CD4-positive, alpha-beta T cell (primary cell): Measurements from ENCODE around the gene C11orf21. TPM values are rescaled to one million over a fixed set of nuclear protein-coding genes. Genes with fewer than 3 reads are reported as not detected.
"Not testable (repeated sequence)": the region's sequence is repeated elsewhere in the genome, so short reads cannot be mapped to it uniquely, and the experiment has no call there.

Experiments
- ATAC-seq: fragments of 200-7000 bp; cut with Tn5 transposase; one replicate; pipeline ENCODE4 v1.10.0; 2022; ENCODE audit warnings: mild to moderate bottlenecking; ENCODE audit not compliant: poor library complexity
- CTCF ChIA-PET: fragments of 350-600 bp; sonication (Branson Sonifier 250); formaldehyde crosslinking; loops from one replicate; lab custom pipeline; 2021; ENCODE audit warnings: antibody characterized with exemption, inconsistent platforms; lab: Charles Lee
- POLR2A ChIA-PET: fragments of 350-600 bp; sonication (Branson Sonifier 250); formaldehyde crosslinking; loops from one replicate; lab custom pipeline; 2021; ENCODE audit warnings: antibody characterized with exemption, inconsistent platforms; lab: Charles Lee
- DNase-seq, 14 experiments: peaks; one replicate each; pipeline ENCODE4 v3.0.0-alpha.2; 2013 to 2020; ENCODE audit warnings: mixed read lengths in 2 of 14
- H3K27ac ChIP-seq, 2 donors: one replicate each; pipeline versions ENCODE4 v1.5.1 to v1.7.0; 2013; ENCODE audit warnings: low read length in 2 of 2, low read depth in 1 of 2, mild to moderate bottlenecking in 1 of 2
- H3K27me3 ChIP-seq, 2 experiments: 1 replicate in 1 of 2; 2 replicates in 1 of 2; pipeline versions ENCODE4 v1.6.1 to v1.7.0; 2013; ENCODE audit warnings: low read length in 2 of 2, control low read depth in 1 of 2, mild to moderate bottlenecking in 1 of 2, moderate library complexity in 1 of 2; ENCODE audit not compliant: insufficient read depth in 2 of 2, control insufficient read depth in 1 of 2
- H3K36me3 ChIP-seq: one replicate; pipeline ENCODE4 v1.6.1; 2013; ENCODE audit warnings: low read length, control low read depth; ENCODE audit not compliant: insufficient read depth
- H3K4me1 ChIP-seq: one replicate; pipeline ENCODE4 v1.6.1; 2013; ENCODE audit warnings: low read length, control low read depth; ENCODE audit not compliant: insufficient read depth
- H3K4me3 ChIP-seq: one replicate; pipeline ENCODE4 v1.5.1; 2013; ENCODE audit warnings: mild to moderate bottlenecking, low read length, moderate library complexity
- H3K9me3 ChIP-seq, 2 experiments: 1 replicate in 1 of 2; 2 replicates in 1 of 2; pipeline versions ENCODE4 v1.6.1 to v1.7.0; 2013; ENCODE audit warnings: low read length in 2 of 2, mild to moderate bottlenecking in 2 of 2, control low read depth in 1 of 2, moderate library complexity in 1 of 2; ENCODE audit not compliant: control insufficient read depth in 1 of 2, insufficient read depth in 1 of 2
- H3K27ac Mint-ChIP-seq: one replicate; pipeline ENCODE4 v1.8.0; 2020; ENCODE audit warnings: mixed read lengths
- H3K27me3 Mint-ChIP-seq: one replicate; pipeline ENCODE4 v1.8.0; 2021; ENCODE audit warnings: mixed read lengths
- H3K36me3 Mint-ChIP-seq: one replicate; pipeline ENCODE4 v1.8.0; 2021; ENCODE audit warnings: low read depth, mixed read lengths
- H3K4me1 Mint-ChIP-seq: one replicate; pipeline ENCODE4 v1.8.0; 2021; ENCODE audit warnings: low read depth, mixed read lengths
- H3K4me3 Mint-ChIP-seq: one replicate; pipeline ENCODE4 v1.8.0; 2020; ENCODE audit warnings: mild to moderate bottlenecking, mixed read lengths
- H3K9me3 Mint-ChIP-seq: one replicate; pipeline ENCODE4 v1.8.0; 2020; ENCODE audit warnings: mixed read lengths
- CTCF ChIP-seq: fragments of 200-600 bp; IDR thresholded peaks from one replicate; pipeline ENCODE4 v1.8.0; 2022; ENCODE audit warnings: antibody characterized with exemption, mild to moderate bottlenecking
- intact Hi-C, 2 experiments: fragments of 100-400 bp; cut with DNase I in 1 of 2; cut with micrococcal nuclease in 1 of 2; formaldehyde crosslinking; loops; one replicate each; pipeline versions ENCODE4 v1.15.1 to v1.9.0; 2023 to 2025; cut with DNase I, micrococcal nuclease
- total RNA-seq, 174 experiments: library from RNA in 2 of 174; stranded (reverse) in 2 of 174; gene quantifications; one replicate each; pipeline ENCODE4 v1.2.3 and lab custom pipeline; 2021 to 2026

C11orf21 gene
- total RNA-seq, 2 experiments from 2014 or later = 71.2 to 71.7 TPM

GRCh38 chr11:2343502-2343901 lies 41.8 kb upstream of the C11orf21 start:
- H3K27ac Mint-ChIP-seq = no peak overlapping the region
- DNase-seq (no peak), ATAC-seq (no peak)
- no peak for TF ChIP-seq CTCF
- no peaks in the 10 kb centered on the region for H3K4me1 Mint-ChIP-seq
- no peaks in the 10 kb centered on the region for H3K36me3 Mint-ChIP-seq
- ChIA-PET CTCF (no interaction called here), POLR2A (no interaction called here)
- H3K4me1 ChIP-seq = no peaks in the 10 kb centered on the region
- intact Hi-C loops = no loop called here
- H3K27me3 ChIP-seq = no peaks in the 10 kb centered on the region
- H3K36me3 ChIP-seq = no peaks in the 10 kb centered on the region
- H3K4me3 ChIP-seq = no peak overlapping the region
- no peaks in the 10 kb centered on the region for H3K9me3 Mint-ChIP-seq
- peaks cover 0 to 8% of the 10 kb centered on the region in 2 experiments for H3K9me3 ChIP-seq
- no peak overlapping the region for H3K4me3 Mint-ChIP-seq
- no peak overlapping the region for H3K27ac ChIP-seq
- no peaks in the 10 kb centered on the region for H3K27me3 Mint-ChIP-seq

- no peak for TF ChIP-seq CTCF
- CTCF ChIA-PET = no interaction called here
- Mint-ChIP-seq H3K27ac (no peak overlapping the region), H3K4me3 (no peak overlapping the region), H3K4me1 (no peaks in the 10 kb centered on the region), H3K9me3 (no peaks in the 10 kb centered on the region), H3K36me3 (no peaks in the 10 kb centered on the region), H3K27me3 (peaks cover 2% of the 10 kb centered on the region)
- no peaks in the 10 kb centered on the region for H3K4me1 ChIP-seq
- POLR2A ChIA-PET = no interaction called here
- no peak overlapping the region for H3K4me3 ChIP-seq
- intact Hi-C loops = no loop called here
- no peaks in the 10 kb centered on the region for H3K27me3 ChIP-seq
- DNase-seq (no peak), ATAC-seq (no peak)
- H3K36me3 ChIP-seq = no peaks in the 10 kb centered on the region
- H3K9me3 ChIP-seq = peaks cover 0 to 7% of the 10 kb centered on the region in 2 experiments
- no peak overlapping the region for H3K27ac ChIP-seq
Observed at GRCh38 chr11:2342981-2343380, 41.3 kb upstream of the C11orf21 start.

GRCh38 chr11:2342557-2342956 lies 40.8 kb upstream of the C11orf21 start:
- H3K27me3 Mint-ChIP-seq = peaks cover 6% of the 10 kb centered on the region
- no peaks in the 10 kb centered on the region for H3K4me1 Mint-ChIP-seq
- CTCF ChIA-PET = no interaction called here
- H3K27ac ChIP-seq = no peak overlapping the region
- no peak for TF ChIP-seq CTCF
- no peak overlapping the region for H3K4me3 ChIP-seq
- no peaks in the 10 kb centered on the region for H3K4me1 ChIP-seq
- H3K36me3 Mint-ChIP-seq = no peaks in the 10 kb centered on the region
- H3K27me3 ChIP-seq = no peaks in the 10 kb centered on the region
- no peaks in the 10 kb centered on the region for H3K9me3 Mint-ChIP-seq
- H3K4me3 Mint-ChIP-seq = no peak overlapping the region
- intact Hi-C loops = no loop called here
- H3K9me3 ChIP-seq = peaks cover 0 to 7% of the 10 kb centered on the region in 2 experiments
- ATAC-seq (no peak), DNase-seq (no peak)
- no peaks in the 10 kb centered on the region for H3K36me3 ChIP-seq
- POLR2A ChIA-PET = no interaction called here
- H3K27ac Mint-ChIP-seq = no peak overlapping the region

GRCh38 chr11:2338760-2339159 lies 37.0 kb upstream of the C11orf21 start:
- H3K27me3 ChIP-seq, H3K36me3 Mint-ChIP-seq, H3K4me3 Mint-ChIP-seq, CTCF ChIA-PET, H3K36me3 ChIP-seq, H3K9me3 ChIP-seq, H3K4me1 ChIP-seq, H3K4me1 Mint-ChIP-seq, H3K4me3 ChIP-seq, intact Hi-C loops, H3K27ac ChIP-seq, H3K27ac Mint-ChIP-seq, ATAC-seq, POLR2A ChIA-PET, H3K9me3 Mint-ChIP-seq: not testable (repeated sequence)
- DNase-seq = peak in 1 of 14 experiments; percentile 23
- peaks cover 22% of the 10 kb centered on the region for H3K27me3 Mint-ChIP-seq

GRCh38 chr11:2335286-2335685 lies 33.6 kb upstream of the C11orf21 start:
- H3K4me1 ChIP-seq, H3K4me3 ChIP-seq, POLR2A ChIA-PET, DNase-seq, H3K4me3 Mint-ChIP-seq, H3K27ac Mint-ChIP-seq, H3K4me1 Mint-ChIP-seq, H3K36me3 ChIP-seq, H3K36me3 Mint-ChIP-seq, H3K27ac ChIP-seq, ATAC-seq, H3K9me3 Mint-ChIP-seq, CTCF ChIA-PET, H3K27me3 ChIP-seq, intact Hi-C loops: not testable (repeated sequence)
- H3K27me3 Mint-ChIP-seq = peaks cover 22% of the 10 kb centered on the region
- H3K9me3 ChIP-seq = peaks cover 0 to 14% of the 10 kb centered on the region in 2 experiments
